H9 (cell line): Measurements from ENCODE around the gene LUZP1. TPM values are rescaled to one million over a fixed set of nuclear protein-coding genes. Genes with fewer than 3 reads are reported as not detected.

Experiments used
- DNase-seq: peaks from one replicate; pipeline ENCODE4 v3.0.0-alpha.2; 2017
- H2AFZ ChIP-seq: one replicate; pipeline ENCODE4 v1.6.1; 2013; ENCODE audit warnings: mild to moderate bottlenecking, low read length, control low read depth, moderate library complexity
- H2AK5ac ChIP-seq: 2 replicates; pipeline ENCODE4 v1.6.1; 2013; ENCODE audit warnings: low read length, control low read depth, mixed read lengths; ENCODE audit not compliant: insufficient read length
- H2BK120ac ChIP-seq: one replicate; pipeline ENCODE4 v1.6.1; 2013; ENCODE audit warnings: low read depth, mild to moderate bottlenecking, low read length, control low read depth, inconsistent platforms; ENCODE audit not compliant: poor library complexity, severe bottlenecking
- H2BK12ac ChIP-seq: 2 replicates; pipeline ENCODE4 v1.6.1; 2013; ENCODE audit warnings: low read length, control low read depth, mixed read lengths, low read depth; ENCODE audit not compliant: insufficient read length
- H2BK15ac ChIP-seq: 2 replicates; pipeline ENCODE4 v1.6.1; 2013; ENCODE audit warnings: low read depth, low read length, control low read depth
- H2BK20ac ChIP-seq: one replicate; pipeline ENCODE4 v1.6.1; 2013; ENCODE audit warnings: low read depth, mild to moderate bottlenecking, low read length, control low read depth, inconsistent platforms; ENCODE audit not compliant: poor library complexity, severe bottlenecking
- H2BK5ac ChIP-seq: 2 replicates; pipeline ENCODE4 v1.6.1; 2013; ENCODE audit warnings: low read length, control low read depth, mixed read lengths; ENCODE audit not compliant: insufficient read length
- H3K14ac ChIP-seq: 2 replicates; pipeline ENCODE4 v1.6.1; 2013; ENCODE audit warnings: low read length, control low read depth; ENCODE audit not compliant: insufficient read depth
- H3K18ac ChIP-seq: 2 replicates; pipeline ENCODE4 v1.6.1; 2013; ENCODE audit warnings: low read depth, mild to moderate bottlenecking, mixed read lengths, low read length, control low read depth; ENCODE audit not compliant: insufficient read length
- H3K23ac ChIP-seq: 2 replicates; pipeline ENCODE4 v1.6.1; 2013; ENCODE audit warnings: low read length, control low read depth, mixed read lengths, low read depth; ENCODE audit not compliant: insufficient read length
- H3K23me2 ChIP-seq: 2 replicates; pipeline ENCODE4 v1.6.1; 2013; ENCODE audit warnings: low read depth, mild to moderate bottlenecking, mixed read lengths, low read length, control low read depth; ENCODE audit not compliant: insufficient read length, poor library complexity, severe bottlenecking
- H3K27ac ChIP-seq: 2 replicates; pipeline ENCODE4 v1.5.1; 2013; ENCODE audit warnings: low read length, control low read depth, mixed read lengths, low read depth; ENCODE audit not compliant: insufficient read length
- H3K27me3 ChIP-seq: 2 replicates; pipeline ENCODE4 v1.6.1; 2013; ENCODE audit warnings: low read length, control low read depth, inconsistent platforms; ENCODE audit not compliant: insufficient read depth
- H3K4ac ChIP-seq: 2 replicates; pipeline ENCODE4 v1.6.1; 2013; ENCODE audit warnings: low read depth, mild to moderate bottlenecking, control low read depth, inconsistent platforms, low read length, moderate library complexity
- H3K4me1 ChIP-seq: 2 replicates; pipeline ENCODE4 v1.6.1; 2013; ENCODE audit warnings: low read length, control low read depth, inconsistent platforms; ENCODE audit not compliant: insufficient read depth
- H3K4me2 ChIP-seq: 2 replicates; pipeline ENCODE4 v1.6.1; 2013; ENCODE audit warnings: low read length, control low read depth, mixed read lengths; ENCODE audit not compliant: insufficient read length, insufficient read depth
- H3K56ac ChIP-seq: 2 replicates; pipeline ENCODE4 v1.6.1; 2013; ENCODE audit warnings: low read depth, mild to moderate bottlenecking, mixed read lengths, low read length, control low read depth; ENCODE audit not compliant: insufficient read length
- H3K79me1 ChIP-seq: 2 replicates; pipeline ENCODE4 v1.6.1; 2013; ENCODE audit warnings: low read depth, mild to moderate bottlenecking, moderate library complexity, low read length, control low read depth, inconsistent platforms; ENCODE audit not compliant: insufficient read depth, poor library complexity, severe bottlenecking
- H3K79me2 ChIP-seq: 2 replicates; pipeline ENCODE4 v1.6.1; 2013; ENCODE audit warnings: low read length, control low read depth, inconsistent platforms; ENCODE audit not compliant: insufficient read depth
- H3K9ac ChIP-seq: 2 replicates; pipeline ENCODE4 v1.6.1; 2013; ENCODE audit warnings: low read length, control low read depth, mixed read lengths; ENCODE audit not compliant: insufficient read length; ENCODE audit errors: extremely low read depth
- H3K9me3 ChIP-seq: one replicate; pipeline ENCODE4 v1.6.1; 2013; ENCODE audit warnings: low read depth, low read length, inconsistent platforms; ENCODE audit not compliant: control insufficient read depth
- H3T11ph ChIP-seq: one replicate; pipeline ENCODE4 v1.6.1; 2013; ENCODE audit warnings: mild to moderate bottlenecking, low read length, control low read depth, inconsistent platforms
- H4K20me1 ChIP-seq: one replicate; pipeline ENCODE4 v1.6.1; 2013; ENCODE audit not compliant: control insufficient read depth, insufficient read length, insufficient read depth
- H4K5ac ChIP-seq: 2 replicates; pipeline ENCODE4 v1.6.1; 2013; ENCODE audit warnings: low read depth, mild to moderate bottlenecking, mixed read lengths, low read length, control low read depth; ENCODE audit not compliant: insufficient read length
- H4K8ac ChIP-seq: replicated peaks from 2 replicates; pipeline ENCODE4 v1.6.1; 2013; ENCODE audit warnings: low read length, control low read depth, mixed read lengths, low read depth; ENCODE audit not compliant: insufficient read length
- H4K91ac ChIP-seq: 2 replicates; pipeline ENCODE4 v1.6.1; 2013; ENCODE audit warnings: low read depth, mild to moderate bottlenecking, moderate library complexity, mixed read lengths, low read length, control low read depth; ENCODE audit not compliant: insufficient read length
- H3K27ac Mint-ChIP-seq, 3 experiments: 2 replicates in 2 of 3; 3 replicates in 1 of 3; pipeline ENCODE4 v1.8.0; 2020 to 2021; ENCODE audit warnings: mixed read lengths in 3 of 3, mild to moderate bottlenecking in 1 of 3, moderate library complexity in 1 of 3
- H3K27me3 Mint-ChIP-seq: 2 replicates; pipeline ENCODE4 v1.8.0; 2021; ENCODE audit warnings: low read depth, mild to moderate bottlenecking, moderate library complexity, mixed read lengths
- H3K36me3 Mint-ChIP-seq, 3 experiments: 2 replicates in 2 of 3; 3 replicates in 1 of 3; pipeline ENCODE4 v1.8.0; 2020 to 2021; ENCODE audit warnings: low read depth in 3 of 3, mixed read lengths in 3 of 3; ENCODE audit not compliant: insufficient read depth in 1 of 3
- H3K4me1 Mint-ChIP-seq, 2 experiments: 2 replicates each; pipeline ENCODE4 v1.8.0; 2020; ENCODE audit warnings: mixed read lengths in 2 of 2
- H3K4me3 Mint-ChIP-seq, 2 experiments: 2 replicates in 1 of 2; 3 replicates in 1 of 2; pipeline ENCODE4 v1.8.0; 2020 to 2021; ENCODE audit warnings: mild to moderate bottlenecking in 2 of 2, mixed read lengths in 2 of 2, moderate library complexity in 1 of 2
- H3K9me3 Mint-ChIP-seq, 2 experiments: 2 replicates in 1 of 2; 3 replicates in 1 of 2; pipeline ENCODE4 v1.8.0; 2020; ENCODE audit warnings: mild to moderate bottlenecking in 2 of 2, mixed read lengths in 2 of 2, moderate library complexity in 1 of 2
- CTCF ChIP-seq: fragments of 200-600 bp; sonication (generic); conservative IDR thresholded peaks from 3 replicates; pipeline ENCODE4 v1.8.0; 2021; ENCODE audit warnings: antibody characterized with exemption, mild to moderate bottlenecking
- WGBS: extraction: QIAGEN DNeasy Blood & Tissue Kit; methylation state at CpG from one replicate; pipeline ENCODE4 v1.1.7; 2013; ENCODE audit warnings: missing lambda C conversion rate, low lambda C conversion rate, mixed read lengths; ENCODE audit not compliant: insufficient read length; ENCODE audit errors: extremely low coverage; 5-methylcytosine and 5-hydroxymethylcytosine counted together
- total RNA-seq: library from RNA; stranded (reverse); gene quantifications from 2 replicates; pipeline ENCODE4 v1.2.1, GENCODE V29; 2021

Gene LUZP1
- total RNA-seq, 1 experiment from 2014 or later, result 48.2 TPM

GRCh38 chr1:23090056-23090455 is 78.6 kb downstream of the LUZP1 start:
- Histone ChIP-seq H4K91ac (no peak overlapping the region), H3K27me3 (no peaks in the 10 kb centered on the region), H2BK20ac (no peak overlapping the region), H4K5ac (no peak overlapping the region), H2AK5ac (no peak overlapping the region), H3K9ac (no peak overlapping the region), H2AFZ (no peak overlapping the region), H3K14ac (no peak overlapping the region), H4K8ac (no peak overlapping the region), H2BK15ac (no peak overlapping the region), H3K9me3 (no peaks in the 10 kb centered on the region), H3K4me1 (no peaks in the 10 kb centered on the region), H3K79me1 (no peaks in the 10 kb centered on the region), H2BK120ac (no peak overlapping the region), H3K79me2 (no peaks in the 10 kb centered on the region), H3K4me2 (no peak overlapping the region), H4K20me1 (no peaks in the 10 kb centered on the region), H3K4ac (no peak overlapping the region), H2BK5ac (no peak overlapping the region), H3K27ac (no peak overlapping the region), H3K23ac (no peak overlapping the region), H3K56ac (no peak overlapping the region), H2BK12ac (no peak overlapping the region), H3K23me2 (no peaks in the 10 kb centered on the region), H3K18ac (no peak overlapping the region), H3T11ph (no peak overlapping the region)
- peaks cover 18 to 85% (median 66%) of the 10 kb centered on the region in 3 experiments for H3K36me3 Mint-ChIP-seq
- WGBS, result no CpG with 5 or more reads among the region's 1 CpG
- no peaks in the 10 kb centered on the region for H3K4me1 Mint-ChIP-seq
- no peak for TF ChIP-seq CTCF
- no peak overlapping the region for H3K4me3 Mint-ChIP-seq
- no peak overlapping the region for H3K27ac Mint-ChIP-seq
- no peaks in the 10 kb centered on the region; the same call in 1 of the 2 replicates for H3K27me3 Mint-ChIP-seq
- DNase-seq, result no peak
- H3K9me3 Mint-ChIP-seq, result no peaks in the 10 kb centered on the region
